GM12878 (cell line): ENCODE results near the gene PLCG2. TPM values are rescaled to one million over a fixed set of nuclear protein-coding genes. Genes with fewer than 3 reads are reported as not detected.

Source experiments
- ATAC-seq: fragments of 200-7000 bp; cut with Tn5 transposase; 3 replicates; pipeline ENCODE4 v1.9.1; 2020; ENCODE audit warnings: mild to moderate bottlenecking, moderate library complexity
- BruUV-seq: library from RNA; stranded (reverse); fragments of 400-500 nt; replicated peaks from 2 replicates; lab custom pipeline; 2021; lab: Mats Ljungman, UMichigan
- CTCF ChIA-PET: fragments of 300-600 bp; sonication (Branson Sonifier 250); formaldehyde crosslinking; extraction: SDS; loops from one replicate; lab custom pipeline; 2021; ENCODE audit warnings: inconsistent platforms; lab: Yijun Ruan, JAX
- POLR2A ChIA-PET: fragments of 350-600 bp; formaldehyde crosslinking; extraction: SDS; loops from one replicate; lab custom pipeline; 2021; ENCODE audit warnings: inconsistent platforms; lab: Charles Lee
- RAD21 ChIA-PET: fragments of 300-600 bp; sonication (Branson Sonifier 250); formaldehyde crosslinking; loops from one replicate; lab custom pipeline; 2023; ENCODE audit warnings: antibody characterized with exemption; ENCODE audit not compliant: unreplicated experiment; lab: Charles Lee
- SMC1A ChIA-PET: fragments of 300-600 bp; sonication (Branson Sonifier 250); formaldehyde crosslinking; loops from one replicate; lab custom pipeline; 2023; ENCODE audit not compliant: unreplicated experiment, uncharacterized antibody; lab: Charles Lee
- DNase-seq: peaks from one replicate; pipeline ENCODE4 v3.0.0-alpha.2; 2011; ENCODE audit warnings: low read depth, low spot score
- FAIRE-seq: peaks from 3 replicates; lab custom pipeline; 2011; peaks lifted over from hg19 to GRCh38; lab: Jason Lieb, UNC
- H2AFZ ChIP-seq: 2 replicates; pipeline ENCODE4 v1.6.0; 2011; ENCODE audit warnings: low read depth, low read length, control low read depth; ENCODE audit not compliant: control insufficient read depth
- H3K27ac ChIP-seq: 2 replicates; pipeline ENCODE4 v1.5.1; 2011; ENCODE audit warnings: control low read depth; ENCODE audit not compliant: control insufficient read depth, insufficient read depth
- H3K27me3 ChIP-seq, 2 experiments: replicated peaks in 1 of 2; 2 replicates each; pipeline versions ENCODE4 v1.6.0 to v1.6.1; 2011; ENCODE audit warnings: low read length in 1 of 2; ENCODE audit not compliant: control insufficient read depth in 2 of 2, insufficient read depth in 2 of 2
- H3K36me3 ChIP-seq, 2 experiments: 2 replicates each; pipeline ENCODE4 v1.5.1; 2011; ENCODE audit warnings: low read length in 1 of 2; ENCODE audit not compliant: control insufficient read depth in 2 of 2, insufficient read depth in 2 of 2
- H3K4me1 ChIP-seq: 2 replicates; pipeline ENCODE4 v1.6.1; 2011; ENCODE audit warnings: mild to moderate bottlenecking, low read length, moderate library complexity, mixed read lengths; ENCODE audit not compliant: control insufficient read depth, insufficient read depth
- H3K4me2 ChIP-seq: 2 replicates; pipeline ENCODE4 v1.6.0; 2011; ENCODE audit warnings: control low read depth; ENCODE audit not compliant: control insufficient read depth, insufficient read depth
- H3K4me3 ChIP-seq: fragments of 200-600 bp; sonication (generic); 2 replicates; pipeline ENCODE4 v1.5.1; 2016
- H3K79me2 ChIP-seq: 2 replicates; pipeline ENCODE4 v1.6.0; 2011; ENCODE audit warnings: low read length; ENCODE audit not compliant: control insufficient read depth, insufficient read depth
- H3K9ac ChIP-seq: 2 replicates; pipeline ENCODE4 v1.8.0; 2011; ENCODE audit warnings: low read length, control low read depth, mixed read lengths; ENCODE audit not compliant: control insufficient read depth, insufficient read depth
- H3K9me3 ChIP-seq: replicated peaks from 3 replicates; pipeline ENCODE4 v1.5.1; 2011; ENCODE audit warnings: mild to moderate bottlenecking, low read length; ENCODE audit not compliant: control insufficient read depth, insufficient read depth
- H4K20me1 ChIP-seq: 2 replicates; pipeline ENCODE4 v1.6.0; 2011; ENCODE audit not compliant: control insufficient read depth, insufficient read depth
- CEBPB ChIP-seq, 2 experiments: fragments of 150-350 bp in 1 of 2; IDR thresholded peaks; 2 replicates each; pipeline ENCODE4 v1.6.1; 2012 to 2014; ENCODE audit warnings: low read depth in 2 of 2, low read length in 2 of 2, borderline replicate concordance in 1 of 2, inconsistent platforms in 1 of 2
- EP300 ChIP-seq, 2 experiments: fragments of 150-350 bp in 1 of 2; IDR thresholded peaks; 2 replicates each; pipeline ENCODE4 v1.6.1; 2011 to 2012; ENCODE audit warnings: low read depth in 2 of 2, low read length in 2 of 2, borderline replicate concordance in 1 of 2, improper control_type of control experiment in 1 of 2, inconsistent platforms in 1 of 2; ENCODE audit not compliant: control insufficient read depth in 1 of 2
- IRF4 ChIP-seq: IDR thresholded peaks from 2 replicates; pipeline ENCODE4 v1.6.1; 2011; ENCODE audit warnings: low read depth, low read length
- MEF2B ChIP-seq: fragments of 450-650 bp; IDR thresholded peaks from 2 replicates; pipeline ENCODE4 v1.6.1; 2018; ENCODE audit warnings: mild to moderate bottlenecking, moderate library complexity; ENCODE audit not compliant: partially characterized antibody, poor library complexity, severe bottlenecking
- MYC ChIP-seq: IDR thresholded peaks from 2 replicates; pipeline ENCODE4 v1.6.1; 2011; ENCODE audit warnings: mild to moderate bottlenecking, low read length, moderate library complexity, inconsistent platforms; ENCODE audit not compliant: insufficient read depth, insufficient replicate concordance, insufficient read length, severe bottlenecking
- POLR2AphosphoS2 ChIP-seq: IDR thresholded peaks from 2 replicates; pipeline ENCODE4 v1.6.1; 2011; ENCODE audit warnings: low read depth, mild to moderate bottlenecking, low read length, improper control_type of control experiment, moderate library complexity
- RCOR1 ChIP-seq: conservative IDR thresholded peaks from 2 replicates; pipeline ENCODE4 v1.6.1; 2012; ENCODE audit warnings: low read depth, low read length, improper control_type of control experiment
- TBL1XR1 ChIP-seq: IDR thresholded peaks from 2 replicates; pipeline ENCODE4 v1.6.1; 2012; ENCODE audit warnings: low read depth, low read length, improper control_type of control experiment
- ZNF622 ChIP-seq: fragments of 450-650 bp; IDR thresholded peaks from 2 replicates; pipeline ENCODE4 v1.6.1; 2017; ENCODE audit warnings: mild to moderate bottlenecking, inconsistent platforms
- WGBS: methylation state at CpG from one replicate; pipeline ENCODE4 v1.1.6; 2016; ENCODE audit warnings: low lambda C conversion rate; ENCODE audit not compliant: insufficient replicate concordance, insufficient coverage; ENCODE audit errors: missing lambda C conversion rate; 5-methylcytosine and 5-hydroxymethylcytosine counted together
- in situ Hi-C: fragments of 300-500 bp; cut with MboI; formaldehyde crosslinking; loops from 9 replicates; pipeline ENCODE4 v1.14.3; 2018; ENCODE audit warnings: mixed read lengths
- intact Hi-C: fragments of 100-400 bp; cut with micrococcal nuclease; formaldehyde crosslinking; loops from one replicate; pipeline ENCODE4 v1.14.2; 2022; ENCODE audit not compliant: unreplicated experiment
- polyA plus RNA-seq, 11 experiments: library from polyadenylated mRNA; depleted of rRNA in 4 of 11; unstranded in 6 of 11; stranded (reverse) in 5 of 11; fragments of >200 nt; fragmentation: Nextera tagmentation in 4 of 11; fragmentation: Illumina TruSeq in 1 of 11; extraction: Ambion mirVana in 4 of 11; extraction: Trizol in 1 of 11; gene quantifications; 1 replicate in 1 of 11; 2 replicates in 10 of 11; pipeline versions ENCODE4 v1.2.1 to v1.2.3, GENCODE V29; 2011 to 2016; ENCODE audit warnings: inconsistent platforms in 2 of 11, missing spikeins in 2 of 11, low read depth in 1 of 11
- total RNA-seq, 4 experiments: library from RNA; depleted of rRNA in 3 of 4; stranded (reverse); fragments of >200 nt in 3 of 4; fragmentation: Illumina TruSeq in 1 of 4; extraction: Trizol in 1 of 4; gene quantifications; 2 replicates each; pipeline versions ENCODE4 v1.2.1 to v1.2.3, GENCODE V29; 2013 to 2021
- TF ChIP-seq, protein P1 (sequence below): fragments of 450-650 bp; IDR thresholded peaks from 2 replicates; pipeline ENCODE4 v1.6.1; 2016; ENCODE audit warnings: mild to moderate bottlenecking
- TF ChIP-seq, protein P2 (sequence below): IDR thresholded peaks from 2 replicates; pipeline ENCODE4 v1.6.1; 2011; ENCODE audit warnings: borderline replicate concordance, low read depth, mild to moderate bottlenecking, moderate library complexity, mixed read lengths, low read length; ENCODE audit not compliant: insufficient read depth; ENCODE audit errors: extremely low read length

The PLCG2 gene
- total and polyA plus RNA-seq, 10 of the 15 experiments (the other 5 are each of a cell fraction or from before 2014, with no cell fraction given): 47.6 to 256 (median 149) TPM

- no peaks in the 10 kb centered on the region for H3K79me2 ChIP-seq
- CTCF ChIA-PET: no interaction called here
- no peak overlapping the region for H2AFZ ChIP-seq
- no peaks in the 10 kb centered on the region; the same call in 1 of the 2 replicates for H4K20me1 ChIP-seq
- intact Hi-C loops (no loop called here), in situ Hi-C loops (no loop called here)
- no peak for FAIRE-seq
- no peak overlapping the region for H3K9ac ChIP-seq
- no peak for ATAC-seq
- H3K9me3 ChIP-seq: peaks cover 7% of the 10 kb centered on the region
- RAD21 ChIA-PET: no interaction called here
- 87% methylated on average over 5 of the region's 5 CpGs for WGBS
- DNase-seq: no peak
- SMC1A ChIA-PET: no interaction called here
- no peak for TF ChIP-seq RCOR1
- POLR2A ChIA-PET: no interaction called here
- H3K27ac ChIP-seq: no peak overlapping the region
- H3K4me2 ChIP-seq: no peak overlapping the region
- H3K4me3 ChIP-seq: no peak overlapping the region
- peaks cover 28 to 75% of the 10 kb centered on the region in 2 experiments for H3K36me3 ChIP-seq
- no peaks in the 10 kb centered on the region for H3K4me1 ChIP-seq
- no peaks in the 10 kb centered on the region for H3K27me3 ChIP-seq
- no TSS peak for BruUV-seq
Measured at GRCh38 chr16:81946206-81946605, 167.1 kb downstream of the PLCG2 start.

GRCh38 chr16:81951564-81951963 is 172.5 kb downstream of the PLCG2 start:
- POLR2A ChIA-PET: no interaction called here
- in situ Hi-C loops: no loop called here
- TF ChIP-seq MEF2B: no peak
- no peak for TF ChIP-seq TBL1XR1
- no peak for TF ChIP-seq ZNF622
- TF ChIP-seq MYC: no peak
- TF ChIP-seq POLR2AphosphoS2: no peak
- no peak for TF ChIP-seq EP300 (IDR thresholded peaks at IDR 0.05; ENCODE audit: borderline replicate concordance in 1 of 2, control insufficient read depth in 1 of 2, low read depth in 2 of 2, low read length in 2 of 2)
- TF ChIP-seq CEBPB (IDR thresholded peaks at IDR 0.05; ENCODE audit: borderline replicate concordance in 1 of 2, low read depth in 2 of 2, low read length in 2 of 2): no peak
- TF ChIP-seq, protein P1, sequence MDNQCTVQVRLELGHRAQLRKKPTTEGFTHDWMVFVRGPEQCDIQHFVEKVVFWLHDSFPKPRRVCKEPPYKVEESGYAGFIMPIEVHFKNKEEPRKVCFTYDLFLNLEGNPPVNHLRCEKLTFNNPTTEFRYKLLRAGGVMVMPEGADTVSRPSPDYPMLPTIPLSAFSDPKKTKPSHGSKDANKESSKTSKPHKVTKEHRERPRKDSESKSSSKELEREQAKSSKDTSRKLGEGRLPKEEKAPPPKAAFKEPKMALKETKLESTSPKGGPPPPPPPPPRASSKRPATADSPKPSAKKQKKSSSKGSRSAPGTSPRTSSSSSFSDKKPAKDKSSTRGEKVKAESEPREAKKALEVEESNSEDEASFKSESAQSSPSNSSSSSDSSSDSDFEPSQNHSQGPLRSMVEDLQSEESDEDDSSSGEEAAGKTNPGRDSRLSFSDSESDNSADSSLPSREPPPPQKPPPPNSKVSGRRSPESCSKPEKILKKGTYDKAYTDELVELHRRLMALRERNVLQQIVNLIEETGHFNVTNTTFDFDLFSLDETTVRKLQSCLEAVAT: no peak
- TF ChIP-seq IRF4: no peak
- TF ChIP-seq, protein P2, sequence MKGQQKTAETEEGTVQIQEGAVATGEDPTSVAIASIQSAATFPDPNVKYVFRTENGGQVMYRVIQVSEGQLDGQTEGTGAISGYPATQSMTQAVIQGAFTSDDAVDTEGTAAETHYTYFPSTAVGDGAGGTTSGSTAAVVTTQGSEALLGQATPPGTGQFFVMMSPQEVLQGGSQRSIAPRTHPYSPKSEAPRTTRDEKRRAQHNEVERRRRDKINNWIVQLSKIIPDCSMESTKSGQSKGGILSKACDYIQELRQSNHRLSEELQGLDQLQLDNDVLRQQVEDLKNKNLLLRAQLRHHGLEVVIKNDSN: no peak
- TF ChIP-seq, all 136 proteins: peak for 0
- no peak overlapping the region for H3K9ac ChIP-seq
- H3K4me2 ChIP-seq: no peak overlapping the region
- no peak for ATAC-seq
- no peaks in the 10 kb centered on the region for H4K20me1 ChIP-seq
- H3K9me3 ChIP-seq: peaks cover 7% of the 10 kb centered on the region
- BruUV-seq: no TSS peak
- DNase-seq: no peak
- H3K4me3 ChIP-seq: no peak overlapping the region
- H3K27me3 ChIP-seq: no peaks in the 10 kb centered on the region
- no peak overlapping the region for H3K27ac ChIP-seq
- 96% methylated on average over 2 of the region's 2 CpGs for WGBS
- SMC1A ChIA-PET: no interaction called here
- no peaks in the 10 kb centered on the region for H3K4me1 ChIP-seq
- FAIRE-seq: no peak
- no peaks in the 10 kb centered on the region for H3K79me2 ChIP-seq
- CTCF ChIA-PET: no interaction called here
- intact Hi-C loops: no loop called here
- RAD21 ChIA-PET: no interaction called here
- no peak overlapping the region for H2AFZ ChIP-seq
- peaks cover 25 to 59% of the 10 kb centered on the region in 2 experiments for H3K36me3 ChIP-seq
